Endodermal cell (in vitro differentiated cells): ENCODE results near the gene LAYN. TPM values are rescaled to one million over a fixed set of nuclear protein-coding genes. Genes with fewer than 3 reads are reported as not detected.
A peak's percentile ranks its signal among the peaks of the same experiment; 100 is the strongest.

ENCODE experiments used
- DNase-seq: peaks from one replicate; pipeline ENCODE4 v3.0.0-alpha.2; 2017
- H3K27ac ChIP-seq: 2 replicates; pipeline ENCODE4 v1.5.1; 2013; ENCODE audit warnings: mild to moderate bottlenecking, low read depth, low read length, moderate library complexity
- H3K27me3 ChIP-seq: 2 replicates; pipeline ENCODE4 v1.6.1; 2013; ENCODE audit warnings: mild to moderate bottlenecking, low read length, moderate library complexity; ENCODE audit not compliant: insufficient read depth, control insufficient read depth, poor library complexity, severe bottlenecking
- H3K36me3 ChIP-seq: 2 replicates; pipeline ENCODE4 v1.7.0; 2013; ENCODE audit warnings: mild to moderate bottlenecking, low read length, moderate library complexity; ENCODE audit not compliant: control insufficient read depth, insufficient read depth
- H3K4me1 ChIP-seq: one replicate; pipeline ENCODE4 v1.7.0; 2013; ENCODE audit warnings: low read length; ENCODE audit not compliant: control insufficient read depth, insufficient read depth
- H3K4me3 ChIP-seq: 2 replicates; pipeline ENCODE4 v1.5.1; 2013; ENCODE audit warnings: mild to moderate bottlenecking, low read length, moderate library complexity
- H3K9ac ChIP-seq: 2 replicates; pipeline ENCODE4 v1.6.1; 2013; ENCODE audit warnings: mild to moderate bottlenecking, low read length, moderate library complexity; ENCODE audit not compliant: poor library complexity, severe bottlenecking; ENCODE audit errors: extremely low read depth
- H3K9me3 ChIP-seq: 2 replicates; pipeline ENCODE4 v1.6.1; 2013; ENCODE audit warnings: mild to moderate bottlenecking, low read length, moderate library complexity; ENCODE audit not compliant: control insufficient read depth
- H3K27ac Mint-ChIP-seq: 2 replicates; pipeline ENCODE4 v1.8.0; 2020; ENCODE audit warnings: mixed read lengths
- H3K27me3 Mint-ChIP-seq: 2 replicates; pipeline ENCODE4 v1.8.0; 2021; ENCODE audit warnings: mild to moderate bottlenecking, mixed read lengths; ENCODE audit not compliant: insufficient read depth
- H3K36me3 Mint-ChIP-seq: 2 replicates; pipeline ENCODE4 v1.8.0; 2020; ENCODE audit warnings: low read depth, mixed read lengths
- H3K4me1 Mint-ChIP-seq: 2 replicates; pipeline ENCODE4 v1.8.0; 2020; ENCODE audit warnings: mixed read lengths
- H3K4me3 Mint-ChIP-seq: 2 replicates; pipeline ENCODE4 v1.8.0; 2020; ENCODE audit warnings: mild to moderate bottlenecking, moderate library complexity, mixed read lengths
- H3K9me3 Mint-ChIP-seq: 2 replicates; pipeline ENCODE4 v1.8.0; 2020; ENCODE audit warnings: mild to moderate bottlenecking, mixed read lengths
- WGBS, 2 experiments: methylation state at CpG; one replicate each; pipeline versions ENCODE4 v1.1.5 to v1.1.7; 2013; ENCODE audit warnings: missing lambda C conversion rate in 2 of 2, mixed read lengths in 1 of 2; ENCODE audit not compliant: insufficient coverage in 1 of 2, insufficient read length in 1 of 2; 5-methylcytosine and 5-hydroxymethylcytosine counted together
- total RNA-seq, 2 donors: library from RNA; stranded (reverse); fragmentation: NEBNext Ultra II Directional in 1 of 2; extraction: Animal tissue kit (Norgen Biotek cat#: 25700) in 1 of 2; gene quantifications; 2 replicates in 1 of 2; 3 replicates in 1 of 2; pipeline ENCODE4 v1.2.1, GENCODE V29; 2021
- TF ChIP-seq, protein P1 (sequence below): fragments of 200-600 bp; sonication (generic); conservative IDR thresholded peaks from 2 replicates; pipeline ENCODE4 v1.5.0; 2021; ENCODE audit warnings: antibody characterized with exemption, mild to moderate bottlenecking

The LAYN gene
- total RNA-seq, 2 donors from 2014 or later = 1.1 to 1.5 TPM

DNA sequence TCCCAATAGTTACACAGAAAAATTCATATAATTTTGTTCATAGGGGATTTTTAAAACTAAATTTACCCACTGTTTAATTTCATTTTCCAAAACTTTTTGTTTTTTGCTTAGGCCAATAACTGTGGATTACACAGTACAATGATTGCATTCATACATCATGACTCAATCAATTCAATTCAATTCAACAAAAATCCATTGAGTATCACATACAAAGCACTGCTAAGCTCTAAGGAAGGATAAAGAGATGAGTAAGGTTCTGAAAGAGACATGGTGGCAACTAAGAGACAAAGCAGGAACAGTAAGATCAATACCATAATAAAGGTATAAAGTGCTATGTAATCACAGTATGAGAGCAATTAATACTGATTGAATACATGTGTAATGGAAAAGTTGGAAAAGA lies 9.4 kb upstream of the LAYN start:
- Histone ChIP-seq H3K4me3 (no peak overlapping the region), H3K4me1 (no peaks in the 10 kb centered on the region), H3K27ac (no peak overlapping the region), H3K9ac (no peak overlapping the region), H3K27me3 (peaks cover 18% of the 10 kb centered on the region), H3K9me3 (no peaks in the 10 kb centered on the region), H3K36me3 (no peaks in the 10 kb centered on the region)
- DNase-seq = no peak
- H3K9me3 Mint-ChIP-seq = no peaks in the 10 kb centered on the region
- no peak overlapping the region for H3K27ac Mint-ChIP-seq
- H3K27me3 Mint-ChIP-seq = peaks cover 28% of the 10 kb centered on the region
- H3K4me3 Mint-ChIP-seq = no peak overlapping the region
- no peaks in the 10 kb centered on the region for H3K4me1 Mint-ChIP-seq
- TF ChIP-seq, protein P1, sequence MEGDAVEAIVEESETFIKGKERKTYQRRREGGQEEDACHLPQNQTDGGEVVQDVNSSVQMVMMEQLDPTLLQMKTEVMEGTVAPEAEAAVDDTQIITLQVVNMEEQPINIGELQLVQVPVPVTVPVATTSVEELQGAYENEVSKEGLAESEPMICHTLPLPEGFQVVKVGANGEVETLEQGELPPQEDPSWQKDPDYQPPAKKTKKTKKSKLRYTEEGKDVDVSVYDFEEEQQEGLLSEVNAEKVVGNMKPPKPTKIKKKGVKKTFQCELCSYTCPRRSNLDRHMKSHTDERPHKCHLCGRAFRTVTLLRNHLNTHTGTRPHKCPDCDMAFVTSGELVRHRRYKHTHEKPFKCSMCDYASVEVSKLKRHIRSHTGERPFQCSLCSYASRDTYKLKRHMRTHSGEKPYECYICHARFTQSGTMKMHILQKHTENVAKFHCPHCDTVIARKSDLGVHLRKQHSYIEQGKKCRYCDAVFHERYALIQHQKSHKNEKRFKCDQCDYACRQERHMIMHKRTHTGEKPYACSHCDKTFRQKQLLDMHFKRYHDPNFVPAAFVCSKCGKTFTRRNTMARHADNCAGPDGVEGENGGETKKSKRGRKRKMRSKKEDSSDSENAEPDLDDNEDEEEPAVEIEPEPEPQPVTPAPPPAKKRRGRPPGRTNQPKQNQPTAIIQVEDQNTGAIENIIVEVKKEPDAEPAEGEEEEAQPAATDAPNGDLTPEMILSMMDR = no peak
- no peaks in the 10 kb centered on the region for H3K36me3 Mint-ChIP-seq

DNA sequence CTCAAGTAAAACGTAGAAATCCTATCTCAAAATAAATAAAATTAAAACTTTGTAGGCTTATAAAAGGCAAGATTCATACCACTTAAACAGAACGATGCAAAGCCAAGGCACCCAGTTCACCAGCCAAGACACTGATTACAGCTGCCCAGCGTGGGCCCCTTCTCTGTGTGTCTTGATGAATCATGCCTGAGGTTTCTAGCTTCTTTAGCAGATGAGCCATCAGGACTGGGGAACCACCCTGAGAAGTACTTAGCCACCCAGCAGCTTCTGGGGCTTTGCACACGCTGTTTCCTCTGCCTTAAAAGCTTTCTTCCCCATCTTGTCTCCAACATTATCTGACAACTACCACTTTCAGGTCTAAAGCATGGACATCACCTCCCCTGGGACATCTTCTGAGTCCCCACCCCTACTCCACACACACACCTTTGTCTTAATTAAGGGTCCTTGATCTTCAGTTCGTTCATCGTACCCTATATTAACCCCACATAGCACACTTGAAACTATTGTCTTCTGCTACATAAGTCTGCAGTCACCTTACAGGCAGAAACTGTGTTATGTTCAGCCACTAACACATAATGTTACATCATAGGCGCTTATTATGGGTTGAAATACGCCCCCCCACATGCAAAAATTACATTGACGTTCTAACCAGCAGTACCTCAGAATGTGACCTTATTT lies 8.7 kb upstream of the LAYN start:
- no peaks in the 10 kb centered on the region for H3K4me1 Mint-ChIP-seq
- no peaks in the 10 kb centered on the region for H3K36me3 Mint-ChIP-seq
- peak; percentile 57 for DNase-seq
- H3K27me3 ChIP-seq = peaks cover 25% of the 10 kb centered on the region
- no peaks in the 10 kb centered on the region for H3K4me1 ChIP-seq
- WGBS, 2 experiments = 84 to 88% methylated on average over 7 to 8 of the region's 9 CpGs
- no peaks in the 10 kb centered on the region for H3K36me3 ChIP-seq
- H3K4me3 ChIP-seq = no peak overlapping the region
- H3K27me3 Mint-ChIP-seq = peaks cover 31% of the 10 kb centered on the region
- no peaks in the 10 kb centered on the region for H3K9me3 Mint-ChIP-seq
- TF ChIP-seq, protein P1 = no peak
- no peaks in the 10 kb centered on the region for H3K9me3 ChIP-seq
- no peak overlapping the region for H3K9ac ChIP-seq
- H3K27ac Mint-ChIP-seq = no peak overlapping the region
- no peak overlapping the region for H3K4me3 Mint-ChIP-seq
- no peak overlapping the region for H3K27ac ChIP-seq

DNA sequence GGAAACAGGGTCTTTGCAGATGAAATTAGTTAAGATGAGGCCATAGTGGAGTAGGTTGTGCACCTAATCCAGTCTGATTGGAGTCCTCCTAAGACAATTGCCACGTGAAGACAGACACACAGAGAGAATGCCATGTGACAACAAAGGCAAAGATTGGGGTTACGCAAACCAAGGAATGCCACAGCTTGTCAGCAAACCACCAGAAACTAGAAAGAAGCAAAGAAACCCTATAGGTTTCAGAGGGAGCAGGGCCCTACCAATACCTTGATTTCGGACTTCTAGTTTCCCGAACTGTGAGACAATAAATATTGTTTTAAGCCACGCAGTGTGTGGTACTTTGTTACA lies 8.2 kb upstream of the LAYN start:
- Histone ChIP-seq H3K27ac (no peak overlapping the region), H3K9ac (no peak overlapping the region), H3K9me3 (no peaks in the 10 kb centered on the region), H3K4me1 (no peaks in the 10 kb centered on the region), H3K4me3 (no peak overlapping the region), H3K27me3 (peaks cover 30% of the 10 kb centered on the region), H3K36me3 (no peaks in the 10 kb centered on the region)
- WGBS, 2 experiments = 84 to 93% methylated on average over 4 to 5 of the region's 5 CpGs
- Mint-ChIP-seq H3K36me3 (no peaks in the 10 kb centered on the region), H3K9me3 (no peaks in the 10 kb centered on the region), H3K4me1 (peaks cover under 1% of the 10 kb centered on the region), H3K4me3 (no peak overlapping the region), H3K27me3 (peaks cover 36% of the 10 kb centered on the region), H3K27ac (no peak overlapping the region)
- TF ChIP-seq, protein P1 = no peak
- DNase-seq = no peak
